GM12891 (cell line): Measurements from ENCODE around the gene FLT1. TPM values are rescaled to one million over a fixed set of nuclear protein-coding genes. Genes with fewer than 3 reads are reported as not detected.

Source experiments
- DNase-seq: peaks from one replicate; pipeline ENCODE4 v3.0.0; 2011; ENCODE audit warnings: low spot score; ENCODE audit not compliant: insufficient read length
- FAIRE-seq: peaks from 2 replicates; lab custom pipeline; 2011; peaks lifted over from hg19 to GRCh38; lab: Jason Lieb, UNC
- PAX5 ChIP-seq: IDR thresholded peaks from 2 replicates; pipeline ENCODE4 v1.6.1; 2011; ENCODE audit warnings: low read length, moderate library complexity, mild to moderate bottlenecking; ENCODE audit not compliant: insufficient read depth, severe bottlenecking
- POLR2A ChIP-seq: IDR thresholded peaks from 2 replicates; pipeline ENCODE4 v1.6.1; 2011; ENCODE audit warnings: low read depth, low read length, control low read depth
- POLR2AphosphoS5 ChIP-seq: IDR thresholded peaks from 2 replicates; pipeline ENCODE4 v1.6.1; 2011; ENCODE audit warnings: low read depth, low read length, control low read depth
- POU2F2 ChIP-seq: IDR thresholded peaks from 2 replicates; pipeline ENCODE4 v1.6.1; 2011; ENCODE audit warnings: low read depth, mild to moderate bottlenecking, control low read depth, low read length, moderate library complexity
- SPI1 ChIP-seq: IDR thresholded peaks from 2 replicates; pipeline ENCODE4 v1.6.1; 2011; ENCODE audit warnings: low read depth, low read length, control low read depth
- TAF1 ChIP-seq: IDR thresholded peaks from 2 replicates; pipeline ENCODE4 v1.6.1; 2011; ENCODE audit warnings: low read depth, low read length, control low read depth
- polyA plus RNA-seq: library from polyadenylated mRNA; unstranded; fragments of >200 nt; gene quantifications from one replicate; pipeline ENCODE4 v1.2.1, GENCODE V29; 2012; ENCODE audit warnings: low read depth, missing spikeins, inconsistent platforms; ENCODE audit not compliant: missing spikeins

The FLT1 gene
- polyA plus RNA-seq: 0.55 TPM

DNA sequence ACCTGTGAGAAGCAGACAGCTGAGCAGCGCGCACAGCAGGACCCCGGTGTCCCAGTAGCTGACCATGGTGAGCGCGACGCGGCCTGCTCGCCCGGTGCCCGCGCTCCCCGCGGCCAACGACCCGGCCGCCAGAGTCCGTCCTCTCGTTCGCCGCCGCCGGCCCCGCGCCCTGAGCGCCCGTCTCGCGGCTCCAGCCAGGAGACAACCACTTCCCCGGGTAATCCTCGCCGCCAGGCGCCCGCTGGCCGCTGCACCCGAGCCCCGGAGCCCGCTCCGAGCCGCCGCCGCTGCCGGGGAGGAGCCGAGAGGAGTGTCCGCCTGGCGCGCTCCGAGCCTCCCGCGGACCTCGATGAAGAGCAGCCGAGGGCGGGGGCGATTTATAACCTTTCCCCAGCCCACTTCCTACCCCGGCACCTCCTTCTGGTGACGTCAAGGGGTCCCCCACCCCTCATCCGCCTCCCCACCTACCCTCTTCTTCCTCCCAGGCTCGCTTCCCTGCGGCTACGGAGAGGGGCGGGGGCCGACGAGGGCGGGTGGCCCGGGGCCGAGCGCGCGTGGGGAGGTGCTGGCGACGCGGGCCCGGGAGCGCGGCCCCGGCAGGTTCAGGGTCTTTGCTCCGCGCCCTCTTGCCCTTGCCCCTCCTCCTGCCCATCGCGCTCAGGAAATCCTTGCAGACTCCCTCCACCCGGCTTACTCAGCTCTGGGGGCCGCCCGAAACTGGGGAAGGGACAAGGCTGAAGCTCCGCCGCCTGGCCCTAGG lies at the start of gene FLT1:
Gene FLT1, minus strand, starts transcription at position 351 of the 760 bp plus-strand sequence. Its CDS starts 285 bp downstream, at position 66.
- peak; percentile 25 for DNase-seq
- FAIRE-seq: no peak

GRCh38 chr13:28544026-28544425 lies 49.1 kb upstream of the FLT1 start:
- DNase-seq (no peak), FAIRE-seq (no peak)
- TF ChIP-seq SPI1 (no peak), POU2F2 (no peak), POLR2AphosphoS5 (no peak), POLR2A (no peak), PAX5 (no peak), TAF1 (no peak)

More for the DNA sequence above, at the start of gene FLT1:
- TF ChIP-seq PAX5 (no peak), POLR2A (no peak), POU2F2 (no peak), POLR2AphosphoS5 (no peak), TAF1 (no peak), SPI1 (no peak)

DNA sequence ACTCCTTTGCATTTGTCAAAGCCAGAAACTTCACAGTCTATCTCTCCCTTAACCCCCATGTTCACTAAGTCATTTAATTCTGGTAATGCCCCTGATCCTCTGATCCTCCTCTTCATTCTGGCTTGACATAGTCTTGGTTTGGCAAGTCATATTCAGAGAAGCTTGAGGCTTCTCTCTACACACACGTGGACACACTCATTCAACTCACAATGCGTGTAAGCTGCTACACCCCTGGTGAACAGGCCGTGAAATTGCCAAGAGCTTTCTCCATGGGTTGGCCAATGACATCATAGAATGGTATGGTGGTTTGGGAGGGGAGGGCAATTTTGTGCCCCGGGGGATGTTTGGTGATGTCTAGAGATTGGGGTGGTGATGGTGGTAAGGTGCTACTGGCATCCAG lies 47.9 kb upstream of the FLT1 start:
- FAIRE-seq: no peak
- TF ChIP-seq POLR2AphosphoS5 (no peak), POLR2A (no peak), POU2F2 (no peak)
- no peak for DNase-seq

DNA sequence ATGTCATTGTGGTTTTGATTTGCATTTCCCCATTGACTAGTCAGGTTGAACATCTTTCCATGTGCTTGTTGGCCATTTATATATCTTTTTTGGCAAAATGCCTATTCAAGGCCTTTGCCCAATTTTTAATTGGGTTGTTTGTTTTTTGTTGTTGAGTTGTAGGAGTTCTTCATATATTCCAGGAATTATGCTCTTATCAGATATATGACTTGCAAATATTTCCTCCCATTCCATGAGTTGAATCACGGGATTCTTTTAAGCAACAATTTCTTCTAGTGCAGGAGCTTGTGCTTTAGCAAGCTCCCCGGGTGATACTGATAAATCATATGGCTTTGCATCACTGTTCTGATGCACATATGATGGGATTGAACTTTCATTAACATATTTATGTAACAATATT lies 47.0 kb upstream of the FLT1 start:
- no peak for DNase-seq
- no peak for FAIRE-seq
- TF ChIP-seq SPI1: no peak
- TF ChIP-seq POLR2A: no peak
- no peak for TF ChIP-seq POU2F2

DNA sequence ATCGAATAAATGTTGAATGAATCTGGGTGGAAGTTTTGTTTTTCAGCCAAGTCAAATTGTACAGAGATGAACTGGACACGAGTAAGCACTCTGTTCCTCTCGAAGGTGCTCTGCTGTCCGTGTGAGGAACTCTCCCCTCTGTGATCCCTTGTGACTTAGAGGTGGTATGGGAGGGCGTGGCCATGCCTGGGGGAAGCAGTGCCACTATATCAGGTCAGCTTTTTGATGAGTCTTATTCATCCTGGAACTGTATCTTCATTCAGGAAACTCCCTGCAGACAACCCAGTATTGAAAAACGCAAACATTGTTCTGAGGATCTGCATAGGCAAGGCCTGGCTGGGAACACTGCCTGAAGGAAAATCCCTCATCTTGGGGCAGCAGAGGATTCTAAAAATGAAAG lies 45.7 kb upstream of the FLT1 start:
- DNase-seq (no peak), FAIRE-seq (no peak)
- no peak for TF ChIP-seq TAF1
- TF ChIP-seq SPI1: no peak
- TF ChIP-seq POLR2A: no peak
- TF ChIP-seq POLR2AphosphoS5: no peak
- no peak for TF ChIP-seq PAX5
- no peak for TF ChIP-seq POU2F2

- DNase-seq (no peak), FAIRE-seq (peak; percentile 68)
- no peak for TF ChIP-seq PAX5
- no peak for TF ChIP-seq POLR2A
- TF ChIP-seq TAF1: no peak
- TF ChIP-seq POLR2AphosphoS5: no peak
- TF ChIP-seq POU2F2: no peak
- TF ChIP-seq SPI1: no peak
Measured at GRCh38 chr13:28539625-28540286, 44.8 kb upstream of the FLT1 start.

DNA sequence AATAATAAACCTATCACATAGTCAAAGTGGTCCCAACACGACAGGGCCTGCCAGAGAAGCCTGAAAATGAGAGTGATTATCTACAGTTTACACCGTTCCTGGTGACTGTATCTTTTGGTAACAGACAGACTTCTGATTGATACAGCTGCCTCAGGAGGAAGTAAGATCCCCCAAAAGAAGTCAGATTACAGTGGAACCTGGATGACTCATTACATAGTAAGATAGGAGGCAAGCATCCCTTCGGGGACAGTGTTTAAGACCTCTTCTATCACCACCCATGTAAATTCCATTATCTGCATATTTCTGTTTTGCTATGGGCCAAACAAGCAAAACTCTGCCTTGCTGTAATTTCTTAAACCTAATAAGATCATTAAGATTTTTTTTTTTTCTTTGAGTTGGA lies 44.0 kb upstream of the FLT1 start:
- FAIRE-seq: no peak
- TF ChIP-seq POLR2A (no peak), SPI1 (no peak), TAF1 (no peak), POLR2AphosphoS5 (no peak), PAX5 (no peak), POU2F2 (no peak)
- DNase-seq: no peak

GRCh38 chr13:28537171-28537570 lies 42.2 kb upstream of the FLT1 start:
- no peak for FAIRE-seq
- TF ChIP-seq TAF1 (no peak), PAX5 (no peak), POU2F2 (no peak), POLR2A (no peak), SPI1 (no peak), POLR2AphosphoS5 (no peak)
- no peak for DNase-seq

DNA sequence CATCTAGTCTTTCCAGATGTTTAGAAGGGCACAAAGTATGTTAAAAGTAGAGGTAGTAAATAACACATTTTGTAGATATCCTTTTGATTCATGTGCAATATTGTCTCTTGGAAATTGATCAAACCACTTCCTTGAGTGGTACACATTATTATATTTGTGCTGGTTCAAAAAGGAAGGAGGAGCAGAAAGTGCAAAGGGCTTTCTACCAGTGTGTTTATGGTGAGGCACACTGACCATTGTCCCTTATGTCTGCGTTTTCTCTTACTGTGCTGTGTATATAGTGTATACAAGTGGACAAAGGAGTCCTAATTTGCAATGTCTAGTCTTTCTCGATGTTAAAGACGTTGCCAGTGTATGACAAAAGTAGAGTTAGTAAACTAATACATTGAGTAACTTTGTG lies 41.4 kb upstream of the FLT1 start:
- DNase-seq (no peak), FAIRE-seq (no peak)
- no peak for TF ChIP-seq POU2F2
- TF ChIP-seq POLR2A: no peak
- TF ChIP-seq PAX5: no peak
- no peak for TF ChIP-seq POLR2AphosphoS5
- TF ChIP-seq TAF1: no peak
- no peak for TF ChIP-seq SPI1

- FAIRE-seq (no peak), DNase-seq (no peak)
- TF ChIP-seq POLR2A (no peak), POLR2AphosphoS5 (no peak), POU2F2 (no peak), SPI1 (no peak), PAX5 (no peak), TAF1 (no peak)
Measured at GRCh38 chr13:28535734-28536133, 40.8 kb upstream of the FLT1 start.
